NCI-H82 treated with DMSO at 0.1 percent for 48 hours (cell line): Measurements from ENCODE around the gene NFASC.
A peak's percentile ranks its signal among the peaks of the same experiment; 100 is the strongest.

Experiments
- DNase-seq: peaks from one replicate; lab custom pipeline; 2025; ENCODE audit not compliant: unreplicated experiment; lab: John Stamatoyannopoulos, UW

Gene NFASC

GRCh38 chr1:205032508-205032907 is 161.8 kb downstream of the NFASC start:
- DNase-seq, result peak; percentile 63

- no peak for DNase-seq
Observed at GRCh38 chr1:205037539-205037938, 166.9 kb downstream of the NFASC start.

GRCh38 chr1:205038132-205038786 is 167.6 kb downstream of the NFASC start:
- no peak for DNase-seq

- DNase-seq, result no peak
Observed at GRCh38 chr1:205041001-205041715, 170.5 kb downstream of the NFASC start.

GRCh38 chr1:205041998-205042910 is 171.6 kb downstream of the NFASC start:
- DNase-seq, result peak; percentile 42

- DNase-seq, result no peak
Observed at GRCh38 chr1:205042911-205043806, 172.5 kb downstream of the NFASC start, which contains the start of gene CNTN2. TSS of gene CNTN2 (plus strand) at chr1:205043212. CDS start at chr1:205053186, 9,974 bp downstream.

GRCh38 chr1:205043866-205044265 is 173.2 kb downstream of the NFASC start:
- no peak for DNase-seq

- no peak for DNase-seq
Observed at GRCh38 chr1:205044741-205045140, 174.1 kb downstream of the NFASC start.

GRCh38 chr1:205045146-205045545 is 174.5 kb downstream of the NFASC start:
- no peak for DNase-seq

- DNase-seq, result no peak
Observed at GRCh38 chr1:205046870-205047269, 176.2 kb downstream of the NFASC start.

GRCh38 chr1:205047764-205048231 is 177.1 kb downstream of the NFASC start:
- DNase-seq, result no peak

GRCh38 chr1:205048382-205048781 is 177.7 kb downstream of the NFASC start:
- no peak for DNase-seq

- no peak for DNase-seq
Observed at GRCh38 chr1:205049479-205049878, 178.8 kb downstream of the NFASC start.

- DNase-seq, result no peak
Observed at GRCh38 chr1:205052690-205053089, 182.0 kb downstream of the NFASC start.

GRCh38 chr1:205053296-205053695 is 182.6 kb downstream of the NFASC start:
- DNase-seq, result no peak

GRCh38 chr1:205054013-205054412 is 183.4 kb downstream of the NFASC start:
- DNase-seq, result no peak

GRCh38 chr1:205056188-205056611 is 185.5 kb downstream of the NFASC start:
- peak; percentile 91 for DNase-seq

GRCh38 chr1:205056956-205057568 is 186.4 kb downstream of the NFASC start:
- no peak for DNase-seq

GRCh38 chr1:205057808-205058575 is 187.3 kb downstream of the NFASC start:
- no peak for DNase-seq
